Tibial nerve (tissue), 4 donors: Measurements from ENCODE around the gene KCNA10.

Experiments used
- CTCF ChIP-seq, 5 experiments: fragments of 200-600 bp in 3 of 5; fragments of 450-650 bp in 2 of 5; sonication (generic) in 3 of 5; IDR thresholded peaks; one replicate each; pipeline ENCODE4 v1.5.1; 2016 to 2019; ENCODE audit warnings: antibody characterized with exemption in 5 of 5, mild to moderate bottlenecking in 3 of 5, moderate library complexity in 2 of 5
- EP300 ChIP-seq, 2 donors: sonication (generic); formaldehyde crosslinking; IDR thresholded peaks; one replicate each; pipeline ENCODE4 v1.6.1; 2017; ENCODE audit warnings: antibody characterized with exemption in 2 of 2, mild to moderate bottlenecking in 1 of 2
- POLR2A ChIP-seq, 2 donors: fragments of 450-650 bp; IDR thresholded peaks; one replicate each; pipeline ENCODE4 v1.6.1; 2017; ENCODE audit warnings: antibody characterized with exemption in 2 of 2, mild to moderate bottlenecking in 2 of 2, moderate library complexity in 2 of 2

GRCh38 chr1:110489406-110489805 lies 29.6 kb downstream of the KCNA10 start:
- TF ChIP-seq CTCF (IDR thresholded peaks at IDR 0.05) (no peak), EP300 (IDR thresholded peaks at IDR 0.05) (no peak), POLR2A (IDR thresholded peaks at IDR 0.05) (no peak)
